ENCODE measurements around the gene RNASE7.

GRCh38 chr14:20998674-20999366 lies 43.3 kb upstream of the RNASE7 start, which contains the start of gene SLC39A2:
- TF ChIP-seq CTCF (IDR thresholded peaks at IDR 0.05), result no peak
- TF ChIP-seq POLR2A (IDR thresholded peaks at IDR 0.05), result no peak

Measured in heart left ventricle (tissue), 13 donors.